Stimulated activated CD8-positive, alpha-beta memory T cell treated with anti-CD3 and anti-CD28 coated beads, Interleukin-12 subunit alpha, Interleukin-12 subunit beta, amount 100 ng/mL, for 24 hours (primary cell): ENCODE measurements around the gene CBLN4.

Experiments
- DNase-seq: peaks from one replicate; pipeline ENCODE4 v3.0.0-alpha.2; 2020; ENCODE audit errors: extremely low read depth

Gene CBLN4

DNA sequence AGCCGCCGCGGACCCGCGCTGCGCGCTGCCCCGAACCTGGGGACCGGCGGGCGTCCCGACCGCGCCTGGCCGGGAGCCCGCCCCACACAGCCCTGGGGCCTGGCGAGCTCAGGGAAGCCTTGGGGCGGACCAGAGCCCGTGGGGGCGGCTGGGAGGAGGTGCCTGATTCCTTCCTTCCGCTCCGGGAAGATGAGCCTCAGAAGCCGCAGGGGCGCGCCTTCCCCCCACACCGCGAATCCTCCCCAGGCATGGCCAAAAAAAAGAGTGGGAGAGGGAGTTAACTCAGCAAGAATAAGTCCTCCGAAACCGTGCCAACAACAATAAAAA is at the start of gene CBLN4:
Gene CBLN4 (minus strand): TSS at position 131 of the 327 bp plus-strand sequence. CDS start 1,348 bp downstream, outside the sequence.
- DNase-seq, result no peak

DNA sequence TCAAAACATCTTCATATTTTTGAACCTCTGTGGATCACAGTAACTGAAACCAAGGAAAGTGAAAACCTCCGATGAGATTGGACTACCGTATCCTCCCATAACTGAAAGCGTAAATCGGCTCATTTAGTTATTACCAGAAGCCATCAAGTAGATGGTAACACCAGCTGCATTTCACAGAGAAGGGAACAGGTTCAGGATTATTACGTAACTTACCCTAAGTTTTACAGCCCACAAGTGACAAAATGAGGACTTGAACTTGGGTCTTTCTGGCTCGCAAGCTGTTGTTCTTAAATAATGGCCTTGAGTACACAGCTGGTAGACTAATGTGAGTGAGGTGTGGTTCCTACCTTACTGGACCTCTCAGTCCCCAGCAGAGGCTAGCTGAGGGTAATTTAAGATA is 37.9 kb upstream of the CBLN4 start:
- DNase-seq, result no peak

DNA sequence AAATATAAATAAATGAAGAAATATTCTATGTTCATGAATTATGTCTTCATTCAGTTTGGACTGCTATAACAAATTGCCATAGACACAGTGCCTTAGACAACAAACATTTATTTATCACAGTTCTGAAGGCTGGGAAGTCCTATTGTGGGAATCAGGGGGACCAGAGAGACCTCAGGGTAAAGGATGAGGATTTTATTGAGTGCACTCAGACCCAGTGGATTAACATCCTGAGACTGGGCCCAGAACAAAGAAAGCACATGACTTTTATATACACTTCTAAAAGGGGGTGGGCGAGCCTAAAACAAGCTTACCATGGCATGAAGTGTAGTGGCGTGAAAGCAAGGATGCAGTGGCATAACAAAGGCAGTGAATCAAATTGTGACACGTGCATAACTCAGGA is 26.9 kb upstream of the CBLN4 start:
- DNase-seq, result no peak

DNA sequence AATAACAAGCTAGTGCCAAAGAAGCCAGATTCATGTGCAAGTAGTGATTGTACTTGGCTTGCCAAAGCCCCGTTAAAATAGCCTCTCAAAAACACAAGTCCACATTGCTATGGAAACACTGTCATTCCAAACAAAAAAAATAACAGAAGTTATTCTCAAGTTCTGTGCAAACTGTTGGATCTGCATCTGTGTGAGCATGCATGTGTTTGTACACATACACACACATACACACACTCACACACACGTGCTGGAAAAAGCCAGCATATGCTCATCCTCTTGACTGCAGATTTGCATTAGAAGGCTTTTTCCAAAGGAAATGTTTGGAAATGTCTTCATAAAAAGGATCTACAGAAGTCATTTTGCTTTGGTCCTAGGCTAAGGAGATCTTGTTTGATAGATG is 13.4 kb upstream of the CBLN4 start:
- DNase-seq, result no peak

DNA sequence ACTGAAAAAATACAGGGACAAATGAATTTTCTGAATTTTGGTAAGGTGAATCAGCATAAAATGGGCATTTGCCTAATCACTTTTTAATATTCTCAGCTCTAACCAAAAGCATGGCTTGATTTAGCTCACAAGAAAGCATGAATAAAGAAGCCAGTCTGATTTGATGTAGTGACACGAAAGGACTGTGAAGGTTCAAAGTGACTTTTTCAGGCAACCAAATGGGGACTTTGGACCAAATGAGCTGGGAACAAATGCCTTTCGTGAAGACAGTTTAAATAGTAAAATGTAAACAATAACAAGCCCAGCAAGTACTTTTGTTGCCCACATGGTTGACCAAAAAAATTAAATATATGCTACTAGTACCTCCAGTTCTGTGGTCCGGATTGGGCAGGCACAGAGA is 12.9 kb upstream of the CBLN4 start:
- DNase-seq, result no peak

DNA sequence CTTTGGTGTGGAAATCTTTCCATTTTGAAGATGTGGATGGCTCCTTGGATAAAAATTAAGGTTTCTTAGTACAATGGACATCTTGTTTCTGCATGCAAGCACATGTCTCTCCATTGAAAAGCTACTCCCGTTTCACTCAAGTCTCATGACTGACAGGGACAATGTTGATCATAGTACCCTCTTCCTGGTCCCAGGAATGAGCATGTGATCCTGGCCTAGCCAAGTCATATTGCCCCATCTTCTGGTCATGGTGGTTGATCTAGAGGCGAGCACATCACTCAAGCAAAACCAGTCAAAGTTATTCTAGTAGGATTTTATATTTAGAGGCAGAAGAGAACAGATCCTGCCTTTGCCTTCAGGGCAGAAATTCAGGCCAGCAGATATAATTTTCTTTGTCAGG is 12.2 kb upstream of the CBLN4 start:
- DNase-seq, result no peak

DNA sequence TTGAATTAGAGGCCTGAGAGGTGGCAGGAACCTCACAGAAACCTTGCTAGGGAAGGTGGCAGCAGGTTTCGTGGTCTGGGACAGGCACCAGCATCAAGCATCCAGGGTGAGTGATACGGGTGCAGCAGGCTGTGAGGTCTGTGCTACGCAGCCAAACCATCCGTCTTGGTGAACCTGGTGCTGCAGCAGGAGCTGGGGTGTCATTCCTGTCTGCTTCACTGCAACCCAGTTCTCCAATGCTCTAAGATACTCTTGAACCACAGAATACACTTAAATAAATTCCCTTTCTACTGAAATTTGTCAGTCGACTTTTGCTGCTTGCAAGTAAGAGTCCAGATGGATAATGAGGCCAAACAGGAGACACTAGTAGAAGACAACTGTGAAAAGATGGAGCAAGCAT is 9.7 kb upstream of the CBLN4 start:
- DNase-seq, result no peak

DNA sequence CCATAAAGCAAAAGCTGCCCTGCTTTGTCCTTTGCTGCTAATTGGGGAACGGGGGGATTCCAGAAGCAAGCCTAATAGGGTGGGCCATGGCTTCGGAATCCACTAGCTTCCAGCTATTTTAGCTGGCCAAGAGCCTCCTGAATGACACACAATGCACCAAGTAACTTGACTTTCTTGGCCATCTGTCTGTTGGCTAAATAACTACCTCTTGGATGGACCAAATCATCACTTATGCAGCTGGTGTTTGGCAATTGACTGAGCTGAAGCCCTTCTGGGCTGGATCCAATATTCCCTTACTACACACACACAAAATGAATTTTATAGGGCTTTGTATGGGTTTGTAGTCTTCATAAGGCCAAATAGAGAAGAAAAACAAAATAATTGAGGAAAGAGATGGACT is 8.8 kb upstream of the CBLN4 start:
- DNase-seq, result no peak

DNA sequence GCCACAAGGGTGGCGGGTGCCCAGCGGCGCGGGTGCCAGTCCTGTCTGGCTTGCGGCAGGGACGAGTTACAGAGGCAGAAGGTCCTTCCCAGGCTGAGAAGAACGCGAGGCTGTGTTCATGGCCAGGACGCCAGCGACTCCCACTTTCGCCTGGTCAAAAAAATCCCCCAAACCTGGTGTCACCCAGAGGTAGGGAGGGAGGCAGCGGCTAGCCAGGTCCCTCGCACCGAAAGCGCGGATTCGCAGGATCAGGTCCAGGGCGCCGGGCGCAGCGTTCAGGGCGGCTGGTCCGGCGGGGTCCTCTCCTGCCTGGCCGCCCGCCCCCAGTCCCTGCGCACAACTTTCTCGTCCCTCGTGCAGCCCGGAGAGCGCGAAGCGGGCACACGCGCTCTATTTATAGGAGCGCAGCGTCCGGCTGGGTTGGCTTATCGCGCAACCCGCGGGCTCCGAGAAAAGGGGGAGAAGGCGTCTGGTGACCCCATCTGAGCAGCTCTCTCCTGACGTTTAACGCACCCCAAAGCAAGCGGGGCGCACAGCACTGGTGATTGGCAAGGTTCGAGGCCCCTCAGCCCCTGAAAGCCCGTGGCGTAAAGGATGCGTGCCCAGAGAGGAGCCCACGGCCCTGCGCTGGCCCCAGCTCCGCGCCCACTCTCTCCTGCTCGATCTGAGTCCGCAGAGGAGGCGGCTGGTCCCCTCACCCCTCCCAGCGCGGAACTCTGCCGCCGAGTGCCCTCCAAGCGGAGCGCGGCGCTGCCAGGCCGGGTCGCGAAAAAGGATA is 519 bp downstream of the CBLN4 start:
- no peak for DNase-seq

DNA sequence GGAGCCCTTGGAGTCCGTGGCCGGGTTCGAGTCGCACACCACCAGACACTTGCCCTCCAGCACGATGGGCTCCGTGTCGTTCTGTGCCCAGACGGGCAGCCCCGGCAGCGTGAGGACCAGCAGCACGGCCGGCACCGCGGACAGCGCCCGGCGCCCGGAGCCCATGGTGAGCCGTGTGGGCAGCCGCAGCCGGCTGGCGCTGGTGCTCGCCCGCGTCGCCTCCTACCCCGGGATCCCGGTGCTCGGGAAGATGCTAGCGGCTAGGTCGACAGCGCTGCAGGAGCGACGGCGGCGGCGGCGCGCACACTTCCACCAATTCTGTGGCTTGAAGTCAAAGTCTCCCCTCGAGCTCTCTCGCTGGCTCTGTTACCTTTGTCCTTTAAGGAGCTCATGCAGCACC is 1.3 kb downstream of the CBLN4 start:
- DNase-seq, result no peak

DNA sequence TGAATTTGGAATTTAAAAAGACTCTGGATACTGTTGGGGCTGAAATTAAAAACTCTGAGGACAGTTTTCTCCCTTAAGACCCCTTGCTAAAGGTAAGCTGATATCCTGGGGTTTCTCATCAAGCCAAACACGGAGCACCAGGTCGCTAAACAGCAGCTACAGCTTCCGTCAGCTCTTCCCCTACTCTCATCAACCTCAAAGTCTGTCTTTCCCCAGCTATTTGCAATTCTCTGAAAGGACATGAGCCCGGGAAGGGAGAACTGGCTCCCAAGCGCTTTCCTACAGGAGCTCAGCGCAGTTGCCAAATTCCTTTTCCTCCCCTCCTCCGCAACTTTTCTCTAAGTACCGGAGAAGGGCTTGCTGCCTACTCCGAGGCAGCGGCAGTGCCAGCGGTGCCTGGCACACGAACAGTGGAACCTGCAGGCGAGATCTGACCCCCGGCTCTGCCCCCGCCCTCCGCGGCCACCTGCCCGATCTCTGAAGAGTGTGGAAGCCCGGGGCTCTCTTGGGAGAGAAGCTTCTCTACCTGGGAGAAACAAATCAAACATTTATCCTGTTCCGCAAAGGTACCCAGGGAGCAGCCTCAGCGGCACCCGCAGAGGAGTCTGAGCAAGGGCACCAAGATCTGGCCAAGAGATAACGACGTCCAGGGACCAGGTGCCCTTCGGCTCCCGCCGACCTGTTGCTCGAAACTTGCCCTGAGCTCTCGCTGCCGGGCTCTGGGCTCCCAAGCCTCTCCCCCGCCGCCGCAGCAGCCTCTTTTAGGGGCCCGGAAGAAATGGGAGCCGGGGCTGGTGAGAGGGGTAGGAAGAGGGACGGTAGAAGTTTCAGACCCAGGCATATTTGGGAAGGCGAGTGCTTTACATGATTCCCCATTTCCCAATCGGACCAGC is 2.2 kb downstream of the CBLN4 start:
- DNase-seq, result no peak

DNA sequence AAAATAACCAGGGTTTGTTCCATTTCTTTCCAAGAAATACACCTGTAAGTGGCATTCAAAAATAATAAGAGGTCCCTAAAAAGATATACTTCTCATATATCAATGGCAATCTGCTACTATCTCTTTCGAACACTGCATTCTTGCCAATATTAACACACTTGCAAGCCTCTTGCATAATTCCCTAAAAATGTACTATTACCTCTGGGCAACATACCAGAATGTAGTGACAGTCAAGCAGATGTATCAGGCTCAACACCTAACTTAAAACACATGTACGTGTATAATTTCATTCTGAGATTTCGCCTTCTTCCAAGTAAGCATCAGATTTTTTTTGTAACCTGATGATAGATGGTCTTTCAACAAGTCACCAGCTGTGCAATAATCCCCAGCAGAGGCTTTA is 3.4 kb downstream of the CBLN4 start:
- no peak for DNase-seq

DNA sequence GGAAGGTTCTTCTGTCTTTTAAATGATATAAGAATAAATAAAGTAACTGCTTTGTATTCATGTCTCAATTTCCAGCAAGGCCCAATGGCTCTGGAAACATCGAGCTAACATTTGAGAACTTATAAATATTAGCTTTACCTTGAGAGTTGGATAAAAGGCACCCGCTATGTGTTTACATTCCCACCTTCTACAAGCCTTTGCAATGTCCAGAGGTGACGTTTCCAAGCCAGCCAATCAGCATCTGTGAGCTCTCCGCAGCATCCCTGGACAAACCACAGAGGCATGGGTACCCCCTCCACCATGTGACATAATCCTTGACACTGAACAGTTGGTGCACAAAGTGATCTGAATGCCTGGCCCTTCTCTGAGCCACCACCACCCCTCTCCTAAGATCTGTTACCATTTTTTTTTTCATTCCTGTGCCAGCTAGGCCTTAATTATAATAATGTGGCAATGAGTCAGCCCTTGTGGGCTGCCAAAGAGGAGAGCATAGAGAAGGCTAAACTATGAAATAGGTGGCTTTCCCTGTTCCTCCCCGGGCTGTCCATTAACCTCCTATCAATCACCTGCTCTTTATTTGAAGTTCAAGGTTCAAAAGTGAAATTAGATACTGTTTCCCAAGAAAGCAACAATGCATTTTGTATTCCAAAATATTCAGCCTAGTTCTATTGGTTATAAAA is 4.1 kb downstream of the CBLN4 start:
- DNase-seq, result no peak

DNA sequence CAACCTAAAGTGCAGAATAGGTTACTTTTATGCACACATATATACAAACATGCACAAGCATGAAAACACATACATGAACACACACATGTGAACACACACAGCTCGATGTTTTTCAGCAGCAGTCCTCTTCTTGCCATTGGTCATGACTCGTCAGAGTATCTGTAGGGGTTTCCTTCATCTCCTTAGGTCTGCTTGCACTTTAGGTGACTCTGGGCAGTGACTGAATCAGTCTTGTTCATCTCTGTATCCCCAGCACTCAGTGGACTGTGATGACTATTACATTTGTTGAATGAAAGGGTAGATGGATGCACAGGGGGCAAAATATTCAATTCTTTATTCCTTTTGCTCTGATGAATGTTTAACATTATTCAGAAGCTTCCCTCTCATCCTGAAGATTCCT is 26.8 kb downstream of the CBLN4 start:
- no peak for DNase-seq

DNA sequence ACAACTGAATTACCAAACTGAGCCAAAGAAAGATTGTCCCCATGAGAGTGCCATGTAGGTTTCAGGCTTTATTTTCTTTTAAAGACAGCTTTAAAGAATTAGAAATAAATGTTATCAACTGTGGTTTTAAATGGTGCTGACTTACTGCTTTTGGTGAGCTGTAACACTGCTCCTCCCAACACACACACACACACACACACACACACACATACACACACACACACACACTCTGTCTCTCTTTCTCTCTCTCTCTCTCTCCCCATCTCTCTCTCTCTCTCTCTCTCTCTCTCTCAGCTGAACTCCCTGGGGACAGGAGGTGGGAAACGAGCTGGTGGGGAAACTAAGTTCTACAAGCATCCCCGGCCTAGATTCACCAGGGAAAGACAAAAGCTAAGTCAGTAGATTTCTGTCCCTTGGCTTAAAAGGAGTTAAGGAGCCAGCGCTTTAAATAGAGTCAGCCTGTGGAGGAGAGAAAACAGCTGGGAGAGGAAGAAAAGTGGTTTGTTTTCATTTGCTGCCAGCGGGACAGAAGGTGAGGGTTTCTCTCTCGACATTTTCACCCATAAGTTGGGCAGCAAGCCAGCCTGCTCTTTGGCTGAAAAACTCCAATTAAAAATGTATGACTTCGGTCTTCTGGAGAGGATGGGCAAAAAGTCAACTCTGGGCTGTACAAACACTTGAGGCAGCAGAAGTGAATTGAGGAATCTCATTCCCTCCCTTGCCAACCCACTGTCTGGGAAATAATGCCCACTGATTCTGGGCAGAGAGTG is 27.4 kb downstream of the CBLN4 start:
- no peak for DNase-seq

DNA sequence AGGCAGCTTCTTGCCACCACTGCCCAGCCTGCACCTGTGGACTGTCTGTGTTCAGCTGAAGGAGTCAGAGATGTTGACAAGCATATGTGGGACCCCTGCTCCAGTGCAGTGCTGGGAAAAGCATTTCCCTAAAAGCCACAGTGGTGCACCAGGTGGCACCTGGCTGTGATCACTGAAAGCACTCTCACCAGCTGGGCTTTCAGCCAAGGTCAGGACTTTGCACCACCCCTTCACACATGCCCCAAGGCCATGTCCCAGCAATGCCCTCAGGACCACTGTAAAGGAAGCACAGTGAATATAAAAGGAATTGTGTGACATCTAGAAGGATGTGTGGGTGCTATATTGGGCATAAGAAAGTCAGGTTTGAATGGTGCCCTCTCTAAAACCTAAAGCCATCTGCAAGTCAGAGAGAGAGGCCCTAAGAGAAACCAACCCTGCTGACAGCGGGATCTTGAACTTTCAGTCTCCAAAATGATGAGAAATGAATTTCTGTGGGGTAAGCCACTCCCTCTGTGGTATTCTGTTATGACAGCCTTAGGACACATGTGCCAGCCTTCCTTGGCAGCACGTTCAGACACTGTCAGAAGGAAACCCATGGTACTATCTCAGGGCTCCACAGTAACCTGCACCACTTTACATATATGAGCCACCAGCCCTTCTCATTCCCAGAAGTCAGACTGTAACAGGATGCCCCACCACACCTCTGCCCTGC is 30.7 kb downstream of the CBLN4 start:
- DNase-seq, result no peak

DNA sequence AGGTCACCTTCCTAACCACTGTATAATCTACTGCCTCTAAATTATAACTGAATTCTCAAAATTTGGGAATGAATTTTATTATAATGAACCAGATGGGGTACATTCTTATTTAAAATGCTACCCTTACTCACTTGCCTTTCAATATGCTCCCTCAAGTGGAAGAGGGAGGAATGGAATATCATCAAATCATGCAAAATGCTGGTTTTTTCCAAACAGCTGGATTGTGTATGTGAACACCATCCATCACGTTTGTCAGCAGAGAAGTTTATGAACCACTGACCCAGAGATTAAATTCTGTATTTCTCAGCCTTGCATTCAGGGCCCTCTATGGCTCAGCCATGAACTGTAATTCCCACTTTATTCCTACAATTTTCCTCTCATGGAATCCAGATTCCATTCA is 40.5 kb downstream of the CBLN4 start:
- DNase-seq, result no peak

DNA sequence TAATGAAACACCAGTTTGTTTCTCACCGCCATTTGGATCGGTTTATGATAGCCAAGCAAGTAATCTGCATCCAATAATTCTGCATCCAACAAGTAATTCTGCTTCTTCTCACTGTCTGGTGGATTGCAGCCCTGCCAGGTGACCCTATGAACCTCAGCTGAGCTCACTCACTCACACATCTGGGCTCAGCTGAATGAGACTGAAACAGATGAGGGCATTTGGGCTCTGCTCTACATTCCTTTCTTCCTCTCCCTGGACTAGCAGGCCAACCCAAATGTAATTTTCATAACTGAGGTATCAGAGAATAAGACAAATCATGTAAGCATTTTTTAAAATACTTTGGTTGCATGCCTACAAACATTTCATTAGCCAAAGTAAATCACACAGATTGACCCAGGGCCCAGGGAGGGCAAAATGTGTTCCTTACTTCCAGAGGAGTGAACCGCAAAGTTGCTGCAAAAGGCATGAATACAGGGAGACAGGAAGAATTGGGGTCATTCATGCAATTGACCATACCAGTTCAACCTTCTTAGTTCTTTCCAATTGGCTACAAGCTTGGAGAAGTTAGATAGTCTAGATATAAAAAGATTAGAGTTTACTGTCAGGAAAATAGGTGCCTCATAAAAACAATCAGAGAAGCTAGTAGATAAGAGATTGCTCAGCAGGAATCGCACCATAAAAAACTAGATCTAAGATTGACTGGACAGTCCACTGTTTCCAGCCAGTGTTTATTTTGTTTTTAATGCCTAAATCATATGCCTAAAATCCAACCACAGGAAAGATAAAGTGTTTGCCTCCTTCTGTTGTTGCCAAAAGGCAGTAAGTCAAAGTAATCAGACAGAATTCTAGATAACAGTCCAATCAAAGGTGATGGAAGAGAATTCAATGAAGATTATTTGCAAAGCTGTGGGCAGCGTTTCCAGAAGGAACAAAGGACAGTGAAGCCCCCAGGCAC is 43.7 kb downstream of the CBLN4 start:
- no peak for DNase-seq

DNA sequence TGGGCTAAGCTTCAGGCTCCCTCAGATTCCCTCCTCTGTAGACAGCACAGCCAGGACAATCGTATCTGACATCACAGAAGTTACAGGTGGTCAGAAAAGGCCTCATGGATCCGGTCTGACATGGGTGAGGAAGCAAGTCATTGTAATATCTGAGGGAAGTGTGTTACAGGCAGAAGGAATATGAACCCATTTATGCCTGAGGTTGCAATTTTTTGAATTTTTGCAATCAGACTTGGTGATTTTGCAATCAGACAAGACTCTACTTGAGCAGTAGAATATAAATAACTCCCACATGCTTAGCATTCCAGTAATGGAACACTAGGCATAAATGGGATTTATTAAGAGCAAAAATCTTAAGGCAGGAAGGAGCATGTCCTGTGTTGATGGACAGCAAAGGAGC is 52.1 kb downstream of the CBLN4 start:
- no peak for DNase-seq

DNA sequence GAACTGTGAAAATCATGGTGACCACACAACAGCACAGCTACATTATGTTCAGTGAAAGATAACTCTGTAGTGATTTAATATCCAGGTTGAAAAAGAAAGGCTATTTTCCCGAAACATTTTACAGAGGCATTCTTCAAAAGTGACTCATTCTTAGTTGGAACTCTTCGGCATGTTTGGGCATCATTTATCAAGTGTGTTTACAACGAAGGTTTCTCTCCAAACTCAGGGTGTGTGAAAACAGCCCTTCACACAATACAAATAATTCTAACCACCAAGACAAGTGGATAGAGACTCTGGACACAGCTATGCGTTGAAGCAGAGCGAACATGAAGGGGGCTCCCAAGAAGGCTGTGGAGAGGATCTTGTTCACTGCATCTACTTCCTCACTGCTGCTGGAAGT is 57.6 kb downstream of the CBLN4 start:
- DNase-seq, result no peak
